ENCODE measurements around the gene GNAT1. TPM values are rescaled to one million over a fixed set of nuclear protein-coding genes. Genes with fewer than 3 reads are reported as not detected.

Gene GNAT1
- total RNA-seq, 1 donor from 2014 or later = 0.12 TPM

- no peaks in the 10 kb centered on the region for H3K9me3 Mint-ChIP-seq (ENCODE audit: low read depth)
- DNase-seq (ENCODE audit: low spot score, unreplicated experiment) = no peak
- H3K27ac Mint-ChIP-seq = no peak overlapping the region
- H3K27me3 Mint-ChIP-seq = no peaks in the 10 kb centered on the region
- H3K4me1 Mint-ChIP-seq (ENCODE audit: low read depth) = peaks cover 38% of the 10 kb centered on the region
- TF ChIP-seq, protein P1, sequence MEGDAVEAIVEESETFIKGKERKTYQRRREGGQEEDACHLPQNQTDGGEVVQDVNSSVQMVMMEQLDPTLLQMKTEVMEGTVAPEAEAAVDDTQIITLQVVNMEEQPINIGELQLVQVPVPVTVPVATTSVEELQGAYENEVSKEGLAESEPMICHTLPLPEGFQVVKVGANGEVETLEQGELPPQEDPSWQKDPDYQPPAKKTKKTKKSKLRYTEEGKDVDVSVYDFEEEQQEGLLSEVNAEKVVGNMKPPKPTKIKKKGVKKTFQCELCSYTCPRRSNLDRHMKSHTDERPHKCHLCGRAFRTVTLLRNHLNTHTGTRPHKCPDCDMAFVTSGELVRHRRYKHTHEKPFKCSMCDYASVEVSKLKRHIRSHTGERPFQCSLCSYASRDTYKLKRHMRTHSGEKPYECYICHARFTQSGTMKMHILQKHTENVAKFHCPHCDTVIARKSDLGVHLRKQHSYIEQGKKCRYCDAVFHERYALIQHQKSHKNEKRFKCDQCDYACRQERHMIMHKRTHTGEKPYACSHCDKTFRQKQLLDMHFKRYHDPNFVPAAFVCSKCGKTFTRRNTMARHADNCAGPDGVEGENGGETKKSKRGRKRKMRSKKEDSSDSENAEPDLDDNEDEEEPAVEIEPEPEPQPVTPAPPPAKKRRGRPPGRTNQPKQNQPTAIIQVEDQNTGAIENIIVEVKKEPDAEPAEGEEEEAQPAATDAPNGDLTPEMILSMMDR (IDR thresholded peaks at IDR 0.05; ENCODE audit: unreplicated experiment) = no peak
- no peaks in the 10 kb centered on the region for H3K36me3 Mint-ChIP-seq (ENCODE audit: insufficient read depth)
- peak overlapping the region; percentile 93 for H3K4me3 Mint-ChIP-seq (ENCODE audit: low read depth)
These were observed 47.2 kb downstream of the GNAT1 start for GRCh38 chr3:50238549-50239026.

- no peak overlapping the region for H3K27ac Mint-ChIP-seq
- peaks cover 37% of the 10 kb centered on the region for H3K4me1 Mint-ChIP-seq (ENCODE audit: low read depth)
These were observed 48.2 kb downstream of the GNAT1 start for GRCh38 chr3:50239649-50240048.

GRCh38 chr3:50241163-50241562, 49.8 kb downstream of the GNAT1 start:
- Mint-ChIP-seq H3K27me3 (no peaks in the 10 kb centered on the region), H3K27ac (peak overlapping the region; percentile 47), H3K4me3 (ENCODE audit: low read depth) (peak overlapping the region; percentile 50), H3K4me1 (ENCODE audit: low read depth) (peaks cover 40% of the 10 kb centered on the region), H3K36me3 (ENCODE audit: insufficient read depth) (peaks cover 2% of the 10 kb centered on the region), H3K9me3 (ENCODE audit: low read depth) (no peaks in the 10 kb centered on the region)
- no peak for DNase-seq (ENCODE audit: low spot score, unreplicated experiment)
- TF ChIP-seq, protein P1 (IDR thresholded peaks at IDR 0.05; ENCODE audit: unreplicated experiment) = no peak

More at GRCh38 chr3:50239649-50240048, 48.2 kb downstream of the GNAT1 start:
- Mint-ChIP-seq H3K4me3 (ENCODE audit: low read depth) (peak overlapping the region; percentile 40), H3K27me3 (no peaks in the 10 kb centered on the region), H3K36me3 (ENCODE audit: insufficient read depth) (peaks cover 2% of the 10 kb centered on the region), H3K9me3 (ENCODE audit: low read depth) (no peaks in the 10 kb centered on the region)
- DNase-seq (ENCODE audit: low spot score, unreplicated experiment) = no peak
- TF ChIP-seq, protein P1 (IDR thresholded peaks at IDR 0.05; ENCODE audit: unreplicated experiment) = no peak

- peaks cover 42% of the 10 kb centered on the region for H3K4me1 Mint-ChIP-seq (ENCODE audit: low read depth)
- H3K4me3 Mint-ChIP-seq (ENCODE audit: low read depth) = no peak overlapping the region
- peaks cover 2% of the 10 kb centered on the region for H3K36me3 Mint-ChIP-seq (ENCODE audit: insufficient read depth)
- H3K27ac Mint-ChIP-seq = no peak overlapping the region
- TF ChIP-seq, protein P1 (IDR thresholded peaks at IDR 0.05; ENCODE audit: unreplicated experiment) = no peak
- DNase-seq (ENCODE audit: low spot score, unreplicated experiment) = no peak
- H3K9me3 Mint-ChIP-seq (ENCODE audit: low read depth) = no peaks in the 10 kb centered on the region
- no peaks in the 10 kb centered on the region for H3K27me3 Mint-ChIP-seq
These were observed 50.4 kb downstream of the GNAT1 start for GRCh38 chr3:50241713-50242380.

GRCh38 chr3:50242381-50242770, 51.0 kb downstream of the GNAT1 start:
- DNase-seq (ENCODE audit: low spot score, unreplicated experiment) = no peak
- Mint-ChIP-seq H3K9me3 (ENCODE audit: low read depth) (no peaks in the 10 kb centered on the region), H3K4me1 (ENCODE audit: low read depth) (peaks cover 41% of the 10 kb centered on the region), H3K27me3 (no peaks in the 10 kb centered on the region), H3K4me3 (ENCODE audit: low read depth) (no peak overlapping the region), H3K36me3 (ENCODE audit: insufficient read depth) (peaks cover 2% of the 10 kb centered on the region), H3K27ac (peak overlapping the region; percentile 31)
- TF ChIP-seq, protein P1 (IDR thresholded peaks at IDR 0.05; ENCODE audit: unreplicated experiment) = no peak

Data from progenitor cell of endocrine pancreas (in vitro differentiated cells).